HG03521 (cell line): Measurements from ENCODE around the gene SETD5.

Experiments used
- ATAC-seq: cut with Tn5 transposase; IDR thresholded peaks from one replicate; pipeline ENCODE4 v1.9.1; 2021; ENCODE audit warnings: mild to moderate bottlenecking, moderate library complexity; ENCODE audit not compliant: unreplicated experiment

Gene SETD5

GRCh38 chr3:9409981-9410854, 12.8 kb downstream of the SETD5 start:
- ATAC-seq = no peak

DNA sequence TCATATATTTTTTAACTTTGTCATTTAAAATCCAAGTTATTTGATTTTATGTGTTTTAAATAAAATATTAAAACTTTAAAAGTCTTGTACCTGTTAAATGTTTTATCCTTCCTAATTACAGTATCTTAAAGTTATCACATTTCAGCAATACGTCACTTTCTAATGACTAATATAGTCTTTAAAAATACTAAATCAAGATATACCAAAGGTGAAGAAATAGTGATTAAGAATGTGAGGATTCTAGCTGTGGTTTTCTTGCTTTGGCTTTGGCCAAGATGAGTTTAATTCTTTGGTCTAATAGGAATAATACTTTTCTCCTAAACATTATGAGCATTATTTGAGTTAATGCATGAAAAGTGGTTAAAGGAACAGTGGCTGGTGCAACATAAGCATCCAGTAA, 13.9 kb downstream of the SETD5 start:
- no peak for ATAC-seq

DNA sequence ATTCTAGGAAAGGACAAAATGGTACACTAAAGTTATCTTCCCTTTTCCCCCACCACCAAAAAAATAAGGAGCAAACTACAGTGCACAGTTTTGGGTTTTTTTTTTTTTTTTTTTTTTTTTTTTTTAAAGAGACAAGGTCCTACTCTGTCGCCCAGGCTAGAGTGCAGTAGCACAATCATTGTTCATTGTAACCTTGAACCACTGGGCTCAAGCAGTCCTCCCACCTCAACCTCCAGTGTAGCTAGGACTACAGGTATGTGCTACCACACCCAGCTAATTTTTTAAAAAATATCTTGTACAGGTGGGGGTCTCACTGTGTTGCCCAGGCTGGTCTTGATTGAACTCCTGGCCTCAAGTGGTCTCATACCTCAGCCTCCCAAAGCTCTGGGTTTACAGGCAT, 14.9 kb downstream of the SETD5 start:
- no peak for ATAC-seq

- ATAC-seq = no peak
Measured at GRCh38 chr3:9414826-9415225, 17.4 kb downstream of the SETD5 start.

DNA sequence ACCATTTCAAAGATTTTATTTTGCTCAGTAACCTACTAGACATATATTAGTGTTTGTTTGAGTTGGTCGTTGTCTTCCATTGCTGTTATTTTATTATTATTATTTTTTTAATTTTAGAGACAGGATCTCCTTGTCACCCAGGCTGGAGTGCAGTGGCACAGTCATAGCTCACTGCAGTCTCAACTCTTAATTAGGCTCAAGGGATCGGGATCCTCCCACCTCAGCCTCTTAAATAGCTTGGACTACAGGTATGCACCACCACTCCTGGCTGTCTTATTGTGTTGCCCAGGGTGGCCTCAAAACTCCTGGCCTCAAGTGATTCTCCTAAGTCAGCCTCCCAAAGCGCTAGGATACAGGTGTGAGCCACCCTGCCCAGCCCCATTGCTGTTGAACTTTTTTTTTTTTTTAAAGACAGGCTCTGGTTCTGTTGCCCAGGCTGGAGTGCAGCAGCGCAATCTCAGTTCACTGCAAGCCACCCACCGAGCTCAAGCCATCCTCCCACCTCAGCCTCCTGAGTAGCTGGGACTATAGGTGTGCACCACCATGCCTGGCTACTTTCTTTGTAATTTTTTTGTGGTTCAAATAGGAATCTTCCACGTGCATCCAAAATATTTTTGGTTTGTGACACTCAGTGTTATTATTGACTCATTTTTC, 18.2 kb downstream of the SETD5 start:
- no peak for ATAC-seq

GRCh38 chr3:9416139-9416780, 18.8 kb downstream of the SETD5 start:
- no peak for ATAC-seq

- no peak for ATAC-seq
Measured at GRCh38 chr3:9420850-9421549, 23.6 kb downstream of the SETD5 start.

DNA sequence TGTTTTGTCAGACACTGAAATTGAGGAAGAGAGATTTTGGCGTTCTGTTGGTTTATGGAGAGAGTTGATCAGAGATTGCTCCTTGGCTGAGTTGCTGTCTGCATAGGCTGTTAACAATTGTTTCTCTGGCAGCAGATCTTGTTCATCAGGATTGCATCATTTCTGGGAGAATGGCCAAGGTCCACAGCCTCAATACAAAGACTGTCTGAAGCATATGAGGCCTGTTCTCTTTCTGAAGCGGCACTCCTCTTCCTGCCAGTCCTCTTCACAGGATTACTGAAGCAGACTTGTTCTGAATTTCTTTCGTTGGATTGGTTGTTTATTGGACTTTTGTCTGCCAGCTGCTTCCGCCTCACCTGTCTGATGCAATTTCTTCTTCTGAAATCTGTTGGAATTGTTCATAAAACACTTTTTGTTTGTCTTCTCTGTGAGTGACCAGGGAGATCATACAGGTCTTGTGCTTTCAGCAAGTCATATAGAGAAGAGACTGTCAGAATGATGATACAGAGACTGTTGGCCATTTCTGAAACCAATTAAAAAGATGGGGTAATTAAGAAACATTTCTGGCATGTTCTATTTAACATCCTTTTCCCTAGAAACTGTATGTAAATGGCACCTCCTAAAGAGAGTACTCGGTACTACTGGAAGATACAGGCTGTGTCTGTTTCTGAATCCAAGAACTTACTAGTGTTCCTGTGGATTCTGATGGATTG, 25.5 kb downstream of the SETD5 start:
- ATAC-seq = no peak

DNA sequence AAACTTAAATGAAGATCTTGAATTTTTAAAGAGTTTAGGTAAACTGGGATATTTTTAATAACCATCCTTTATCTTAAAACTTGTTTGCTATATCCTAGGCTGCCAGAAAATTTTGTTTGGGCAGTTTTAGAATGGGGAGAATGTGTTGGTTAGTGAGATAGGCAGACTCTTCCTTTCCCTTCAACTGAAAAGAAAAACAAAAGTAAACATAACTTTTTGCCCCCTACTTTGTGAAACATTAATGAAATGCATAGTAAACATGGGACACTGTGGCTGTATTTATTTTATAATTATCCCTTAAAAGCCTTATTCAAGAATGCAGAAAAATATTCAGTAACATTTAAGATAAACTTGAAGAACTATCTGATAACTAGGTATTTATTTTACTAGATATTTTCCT, 31.0 kb downstream of the SETD5 start:
- no peak for ATAC-seq

DNA sequence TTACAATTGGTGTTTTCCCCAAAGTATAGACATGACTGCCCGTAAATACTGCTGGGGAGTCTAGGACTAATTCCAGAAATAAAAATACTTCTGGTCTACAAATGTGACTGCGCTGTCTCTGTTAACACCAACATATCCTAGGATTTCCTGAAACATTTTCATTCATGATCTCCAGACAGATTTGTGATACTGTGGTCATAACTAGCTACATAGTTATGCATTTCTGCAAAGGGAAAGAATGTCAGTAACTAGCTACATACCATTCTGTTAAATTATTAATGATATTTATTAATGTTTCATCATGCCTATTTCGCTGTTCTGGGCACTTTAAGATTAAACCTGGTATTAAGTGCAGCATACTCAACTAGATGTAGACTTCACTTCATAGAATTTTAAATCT, 33.3 kb downstream of the SETD5 start:
- ATAC-seq = no peak

- ATAC-seq = no peak
Measured at GRCh38 chr3:9433627-9434521, 36.5 kb downstream of the SETD5 start.

- no peak for ATAC-seq
Measured at GRCh38 chr3:9435316-9435715, 37.9 kb downstream of the SETD5 start.

DNA sequence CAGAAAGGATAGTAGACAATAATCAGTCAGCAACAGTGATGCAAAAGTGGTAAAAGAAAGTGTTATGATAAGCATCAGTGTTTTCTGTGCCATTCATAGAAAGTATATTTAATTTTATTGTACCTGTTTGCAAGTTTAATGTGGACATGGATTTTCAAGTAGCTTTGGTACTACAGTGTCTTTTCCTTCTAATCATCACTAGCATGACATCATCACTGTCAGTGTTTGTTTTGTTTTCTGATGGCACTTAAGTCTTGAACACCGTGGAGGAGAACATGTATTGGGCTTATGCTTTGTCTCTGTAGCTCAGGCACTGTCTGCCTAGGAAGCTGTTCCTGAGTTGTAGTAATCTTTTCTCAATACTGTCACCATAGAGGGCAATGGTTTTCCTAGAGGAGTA, 41.9 kb downstream of the SETD5 start:
- ATAC-seq = no peak

DNA sequence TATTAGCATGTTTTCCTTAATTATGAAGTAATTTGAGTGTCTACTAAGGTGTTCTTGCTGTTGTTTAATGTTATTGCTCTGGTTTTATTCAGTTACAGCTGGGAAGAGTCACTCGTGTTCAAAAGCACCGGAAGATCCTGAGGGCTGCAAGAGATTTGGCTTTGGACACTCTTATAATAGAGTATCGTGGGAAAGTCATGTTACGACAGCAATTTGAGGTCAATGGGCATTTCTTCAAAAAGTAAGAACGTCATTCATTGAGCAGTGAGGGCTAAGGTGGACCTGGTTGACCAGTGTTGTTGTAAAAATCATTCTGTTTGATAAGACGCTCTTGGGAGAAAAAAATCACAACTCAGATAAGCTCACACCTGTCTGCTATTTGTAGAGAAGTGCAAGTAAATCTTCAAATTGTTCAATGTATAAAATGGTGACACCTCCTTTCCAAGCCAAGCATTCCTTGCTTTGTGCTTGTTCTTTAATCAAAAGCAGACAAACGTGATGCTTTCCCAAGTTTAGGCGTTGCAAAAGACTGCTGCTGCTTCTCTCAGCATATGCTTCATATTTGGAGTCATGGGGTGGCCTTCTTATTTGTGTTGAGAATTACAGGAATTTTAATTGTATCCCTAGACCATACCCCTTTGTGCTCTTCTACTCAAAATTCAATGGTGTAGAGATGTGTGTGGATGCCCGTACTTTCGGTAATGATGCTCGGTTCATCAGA, 44.2 kb downstream of the SETD5 start:
- no peak for ATAC-seq

DNA sequence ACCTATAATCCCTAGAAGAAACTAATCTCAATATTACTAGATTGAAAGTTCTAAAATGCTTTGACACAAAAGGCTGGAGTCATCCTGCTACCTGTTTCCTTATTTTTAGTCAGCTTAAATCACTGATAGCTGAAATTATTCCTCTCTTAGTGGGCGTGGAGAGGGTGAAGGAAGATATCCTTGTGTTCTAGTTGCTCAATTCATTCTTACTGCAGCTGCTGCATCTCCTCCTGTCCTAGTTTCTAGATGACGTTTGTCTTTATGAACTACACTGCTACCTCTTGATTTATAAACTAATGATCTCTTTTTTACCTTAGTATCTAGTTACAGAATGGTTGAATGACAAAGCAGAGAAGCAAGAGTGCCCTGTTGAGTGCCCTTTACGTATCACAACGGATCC, 50.7 kb downstream of the SETD5 start:
- ATAC-seq = no peak

GRCh38 chr3:9448643-9449042, 51.2 kb downstream of the SETD5 start:
- no peak for ATAC-seq

DNA sequence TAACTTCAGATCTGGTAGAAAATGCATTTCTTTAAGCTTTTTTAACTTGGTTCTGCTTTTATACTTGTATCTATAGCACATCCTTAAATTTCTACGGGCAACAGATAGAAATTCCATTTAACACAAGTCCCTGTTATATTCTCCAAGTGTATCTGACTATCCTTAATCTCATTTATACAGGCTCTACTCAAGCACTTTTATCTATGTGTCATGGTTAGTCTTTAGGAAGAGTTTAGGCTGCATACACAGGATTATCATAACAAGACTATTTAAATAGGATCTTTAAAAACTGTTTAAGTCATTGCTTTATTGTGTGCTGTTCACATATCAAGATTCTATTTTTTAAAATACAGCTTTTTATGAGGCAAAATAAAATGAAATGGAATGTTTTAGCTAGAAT, 52.7 kb downstream of the SETD5 start:
- ATAC-seq = no peak

DNA sequence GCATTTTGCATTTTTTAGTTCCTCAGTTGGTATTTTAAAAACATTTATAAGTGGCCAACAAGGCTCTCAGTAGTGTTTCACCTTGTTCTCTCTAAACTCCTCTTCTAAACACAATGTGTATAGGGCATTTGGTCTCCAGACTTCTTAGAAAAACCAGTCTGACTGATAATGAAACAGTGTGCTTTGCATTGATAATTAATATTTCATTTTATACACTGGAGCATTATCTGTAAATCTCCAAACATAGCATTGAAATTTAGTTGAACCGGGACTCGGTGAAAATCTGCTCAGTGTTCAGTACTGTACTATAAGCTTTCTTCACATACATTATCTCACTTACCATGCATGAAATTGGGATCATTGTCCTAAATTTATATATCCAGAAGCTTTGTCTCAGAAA, 53.6 kb downstream of the SETD5 start:
- no peak for ATAC-seq

- ATAC-seq = no peak
Measured at GRCh38 chr3:9452417-9452816, 55.0 kb downstream of the SETD5 start.
